NOMO-1 treated with dmso at 0.1 percent for 144 hours (cell line): ENCODE results near the gene NAPA.

Experiments
- DNase-seq: peaks from one replicate; lab custom pipeline; 2025; ENCODE audit not compliant: unreplicated experiment; lab: John Stamatoyannopoulos, UW

NAPA gene

GRCh38 chr19:47523473-47523872, 8.6 kb upstream of the NAPA start:
- DNase-seq, result no peak

GRCh38 chr19:47521473-47522180, 6.8 kb upstream of the NAPA start:
- no peak for DNase-seq

- no peak for DNase-seq
Observed at GRCh38 chr19:47520839-47521238, 6.0 kb upstream of the NAPA start.

GRCh38 chr19:47520343-47520806, 5.5 kb upstream of the NAPA start:
- no peak for DNase-seq

GRCh38 chr19:47518854-47519253, 4.0 kb upstream of the NAPA start:
- no peak for DNase-seq

GRCh38 chr19:47518139-47518538, 3.3 kb upstream of the NAPA start:
- peak; percentile 28 for DNase-seq

GRCh38 chr19:47514151-47514868, 553 bp downstream of the NAPA start:
- DNase-seq, result no peak

- DNase-seq, result no peak
Observed at GRCh38 chr19:47512948-47513319, 1.9 kb downstream of the NAPA start.

GRCh38 chr19:47512183-47512947, 2.5 kb downstream of the NAPA start:
- DNase-seq, result no peak

- no peak for DNase-seq
Observed at GRCh38 chr19:47511681-47512080, 3.2 kb downstream of the NAPA start.

GRCh38 chr19:47511128-47511517, 3.7 kb downstream of the NAPA start:
- DNase-seq, result no peak

GRCh38 chr19:47510516-47511127, 4.2 kb downstream of the NAPA start:
- DNase-seq, result no peak

GRCh38 chr19:47509973-47510372, 4.9 kb downstream of the NAPA start:
- DNase-seq, result no peak

GRCh38 chr19:47509170-47509847, 5.6 kb downstream of the NAPA start:
- DNase-seq, result no peak

GRCh38 chr19:47508721-47509120, 6.1 kb downstream of the NAPA start:
- no peak for DNase-seq

GRCh38 chr19:47507924-47508553, 6.8 kb downstream of the NAPA start:
- no peak for DNase-seq

GRCh38 chr19:47507012-47507411, 7.9 kb downstream of the NAPA start:
- no peak for DNase-seq

- no peak for DNase-seq
Observed at GRCh38 chr19:47506459-47506858, 8.4 kb downstream of the NAPA start.

GRCh38 chr19:47505506-47505905, 9.4 kb downstream of the NAPA start:
- DNase-seq, result no peak

- no peak for DNase-seq
Observed at GRCh38 chr19:47503826-47504150, 11.1 kb downstream of the NAPA start.
